NB4 (cell line): Measurements from ENCODE around the gene PHF11.

Source experiments
- CTCF ChIP-seq: IDR thresholded peaks from one replicate; pipeline ENCODE4 v1.5.1; 2012; ENCODE audit warnings: low read depth, low read length
- POLR2A ChIP-seq: IDR thresholded peaks from 2 replicates; pipeline ENCODE4 v1.6.1; 2011; ENCODE audit warnings: mild to moderate bottlenecking; ENCODE audit not compliant: insufficient read length; ENCODE audit errors: extremely low read depth

- TF ChIP-seq CTCF (peak; percentile 3), POLR2A (no peak)
Observed at GRCh38 chr13:49549289-49549688, 53.5 kb downstream of the PHF11 start.
